ENCODE results near the gene CHN2. TPM values are rescaled to one million over a fixed set of nuclear protein-coding genes. Genes with fewer than 3 reads are reported as not detected.

CHN2 gene
- polyA plus RNA-seq, 1 donor, result 33.6 TPM

DNA sequence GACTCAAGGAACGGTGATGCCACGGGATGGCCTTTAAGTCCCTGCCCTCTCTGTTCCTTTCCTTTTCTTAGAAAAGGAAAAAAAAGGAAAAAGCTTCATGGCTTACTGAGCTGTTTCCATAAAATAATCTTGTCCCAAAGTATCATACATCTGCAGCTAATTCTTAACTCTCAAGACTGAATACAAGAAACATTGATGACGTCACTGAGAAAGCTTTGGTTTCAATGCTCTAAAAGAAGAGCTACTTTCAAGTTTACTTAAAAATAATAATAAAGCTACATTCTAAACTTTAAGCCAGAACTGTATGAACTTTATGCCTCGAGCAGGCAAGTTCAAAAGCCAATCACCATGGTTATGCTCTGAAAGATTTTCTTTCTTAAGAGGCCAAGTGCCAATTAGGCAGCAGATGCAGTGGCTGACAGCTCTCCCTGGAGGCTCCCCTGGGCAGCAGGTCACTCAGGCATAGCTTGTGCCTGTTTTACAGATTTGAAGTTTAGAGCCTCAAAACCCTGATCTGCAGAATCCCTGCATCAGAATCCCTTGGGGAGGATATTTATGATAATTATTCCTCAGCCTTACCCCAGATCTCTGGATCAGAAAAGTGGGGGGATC, 165.0 kb downstream of the CHN2 start:
- no peak for DNase-seq
- no CpG with 5 or more reads among the region's 4 CpGs for WGBS (ENCODE audit: insufficient coverage, low lambda C conversion rate)
- H3K4me3 ChIP-seq (ENCODE audit: low read length), result no peak overlapping the region
- no peak overlapping the region for H3K27ac ChIP-seq (ENCODE audit: low read length)
- no peaks in the 10 kb centered on the region for H3K36me3 ChIP-seq (ENCODE audit: control insufficient read depth, insufficient read depth, low read length)
- H3K9me3 ChIP-seq (ENCODE audit: control insufficient read depth, low read depth, low read length), result no peaks in the 10 kb centered on the region
- H3K4me1 ChIP-seq (ENCODE audit: control insufficient read depth, insufficient read depth, low read length), result no peaks in the 10 kb centered on the region
- no peaks in the 10 kb centered on the region for H3K27me3 ChIP-seq (ENCODE audit: control insufficient read depth, insufficient read depth, low read length)

GRCh38 chr7:29360633-29361625, 166.4 kb downstream of the CHN2 start:
- H3K27ac ChIP-seq (ENCODE audit: low read length), result no peak overlapping the region
- no peak overlapping the region for H3K4me3 ChIP-seq (ENCODE audit: low read length)
- DNase-seq, result peak in 1 of 2 donors; percentile 14
- no peaks in the 10 kb centered on the region for H3K27me3 ChIP-seq (ENCODE audit: control insufficient read depth, insufficient read depth, low read length)
- no peaks in the 10 kb centered on the region for H3K9me3 ChIP-seq (ENCODE audit: control insufficient read depth, low read depth, low read length)
- no peaks in the 10 kb centered on the region for H3K36me3 ChIP-seq (ENCODE audit: control insufficient read depth, insufficient read depth, low read length)
- WGBS (ENCODE audit: insufficient coverage, low lambda C conversion rate), result no CpG with 5 or more reads among the region's 13 CpGs
- no peaks in the 10 kb centered on the region for H3K4me1 ChIP-seq (ENCODE audit: control insufficient read depth, insufficient read depth, low read length)

DNA sequence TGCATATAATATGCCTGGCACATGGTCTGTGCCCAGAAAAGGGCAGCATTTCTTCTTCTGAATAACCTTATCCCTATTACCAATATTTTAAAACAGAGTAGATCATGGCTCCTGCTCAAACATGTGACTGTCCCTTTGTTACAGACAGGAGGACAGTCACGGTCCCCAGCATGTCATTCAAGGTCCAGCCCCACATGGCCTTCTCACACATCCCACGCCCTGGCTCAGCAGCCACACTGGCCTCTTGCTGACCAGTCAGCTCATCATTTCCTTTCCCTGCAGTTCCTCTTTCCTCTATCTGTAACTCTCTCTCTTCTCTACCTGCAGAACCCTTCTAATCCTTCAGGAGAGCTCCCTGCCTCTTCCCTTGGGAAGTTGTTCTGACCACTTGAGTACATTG, 167.8 kb downstream of the CHN2 start:
- H3K36me3 ChIP-seq (ENCODE audit: control insufficient read depth, insufficient read depth, low read length), result no peaks in the 10 kb centered on the region
- H3K4me3 ChIP-seq (ENCODE audit: low read length), result no peak overlapping the region
- DNase-seq, result no peak
- 100% methylated on average over 1 of the region's 2 CpGs for whole genome bisulfite sequencing (ENCODE audit: insufficient coverage, low lambda C conversion rate)
- H3K27ac ChIP-seq (ENCODE audit: low read length), result no peak overlapping the region
- H3K9me3 ChIP-seq (ENCODE audit: control insufficient read depth, low read depth, low read length), result no peaks in the 10 kb centered on the region
- no peaks in the 10 kb centered on the region for H3K4me1 ChIP-seq (ENCODE audit: control insufficient read depth, insufficient read depth, low read length)
- H3K27me3 ChIP-seq (ENCODE audit: control insufficient read depth, insufficient read depth, low read length), result no peaks in the 10 kb centered on the region

DNA sequence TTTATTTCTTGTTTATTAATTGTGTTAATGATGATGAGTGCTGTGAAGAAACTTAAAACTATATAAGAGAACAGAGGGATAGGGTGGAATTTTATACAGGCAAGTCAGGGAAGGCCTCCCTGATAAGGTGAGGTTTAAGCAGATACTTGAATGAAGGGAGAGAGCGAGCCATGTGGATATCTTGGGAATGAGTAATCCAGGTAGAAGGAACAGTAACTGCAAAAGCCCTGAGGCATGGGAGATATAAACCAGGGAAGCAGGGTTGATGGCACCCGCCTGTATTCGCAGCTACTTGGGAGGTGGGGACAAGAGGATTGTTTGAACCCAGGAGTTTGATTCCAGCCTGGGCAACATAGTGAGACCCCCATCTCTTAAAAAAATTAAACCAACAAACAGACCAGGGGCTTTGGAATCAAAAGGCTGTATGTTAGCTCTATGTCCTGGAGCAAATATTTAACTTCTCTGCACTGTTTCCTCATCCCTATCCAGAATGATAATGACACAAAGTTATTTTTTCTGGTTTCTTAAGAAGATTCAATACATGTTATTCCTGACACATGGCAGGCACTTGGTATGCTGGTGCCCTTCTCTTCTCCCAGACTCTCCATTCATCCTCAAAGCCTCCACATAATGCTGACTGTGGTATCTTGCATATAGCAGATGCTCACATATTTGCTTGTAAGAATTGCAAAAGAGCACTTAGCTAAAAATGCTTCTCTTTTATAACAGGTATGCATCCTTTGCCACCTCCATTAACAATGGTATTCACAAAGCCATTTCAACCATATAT, 169.3 kb downstream of the CHN2 start:
- no peak overlapping the region for H3K27ac ChIP-seq (ENCODE audit: low read length)
- WGBS (ENCODE audit: insufficient coverage, low lambda C conversion rate), result no CpG with 5 or more reads among the region's 3 CpGs
- no peaks in the 10 kb centered on the region for H3K9me3 ChIP-seq (ENCODE audit: control insufficient read depth, low read depth, low read length)
- no peaks in the 10 kb centered on the region for H3K4me1 ChIP-seq (ENCODE audit: control insufficient read depth, insufficient read depth, low read length)
- no peak overlapping the region for H3K4me3 ChIP-seq (ENCODE audit: low read length)
- DNase-seq, result no peak
- no peaks in the 10 kb centered on the region for H3K27me3 ChIP-seq (ENCODE audit: control insufficient read depth, insufficient read depth, low read length)
- no peaks in the 10 kb centered on the region for H3K36me3 ChIP-seq (ENCODE audit: control insufficient read depth, insufficient read depth, low read length)

DNA sequence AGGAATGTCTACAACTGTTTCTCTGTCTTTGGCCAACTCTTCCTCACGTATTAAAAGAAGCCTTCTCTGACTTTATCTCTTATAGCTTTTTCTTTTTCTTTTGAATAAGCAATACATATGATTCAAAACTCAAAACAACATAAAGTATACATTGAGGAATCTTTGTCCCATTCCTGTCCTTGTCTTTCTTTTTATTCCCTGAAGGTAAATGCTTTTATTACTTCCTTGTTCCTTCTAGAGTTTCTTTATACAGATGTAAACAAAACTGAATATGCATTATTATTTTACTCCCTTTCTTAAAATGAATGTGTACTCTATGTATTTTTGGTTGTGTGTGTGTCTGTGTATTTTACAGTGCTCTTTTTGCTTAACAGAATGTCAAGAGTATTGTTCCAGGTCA, 170.1 kb downstream of the CHN2 start:
- Histone ChIP-seq H3K27ac (ENCODE audit: low read length) (no peak overlapping the region), H3K4me3 (ENCODE audit: low read length) (no peak overlapping the region), H3K9me3 (ENCODE audit: control insufficient read depth, low read depth, low read length) (no peaks in the 10 kb centered on the region), H3K4me1 (ENCODE audit: control insufficient read depth, insufficient read depth, low read length) (peaks cover 2% of the 10 kb centered on the region), H3K36me3 (ENCODE audit: control insufficient read depth, insufficient read depth, low read length) (no peaks in the 10 kb centered on the region), H3K27me3 (ENCODE audit: control insufficient read depth, insufficient read depth, low read length) (no peaks in the 10 kb centered on the region)
- WGBS (ENCODE audit: insufficient coverage, low lambda C conversion rate), result 88% methylated on average over 1 of the region's 1 CpG
- no peak for DNase-seq

DNA sequence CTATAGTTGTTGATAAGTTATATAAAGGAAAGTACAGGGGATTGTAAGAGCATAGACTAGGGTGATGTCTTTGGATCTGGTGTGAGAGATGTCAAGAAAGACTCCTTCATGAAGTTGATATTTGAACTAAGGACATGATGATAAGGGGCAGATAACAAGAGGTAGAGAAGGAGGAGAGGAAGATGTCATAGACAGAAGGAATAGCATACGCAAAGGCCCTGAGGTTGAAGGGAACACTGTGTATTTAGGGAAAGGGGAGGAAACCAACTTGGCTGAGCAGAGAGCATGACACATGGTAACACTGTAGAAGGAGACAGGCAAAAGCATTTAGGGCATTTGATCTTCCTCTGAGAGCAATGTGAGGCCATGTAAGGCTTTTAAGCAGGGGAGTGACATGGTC, 170.8 kb downstream of the CHN2 start:
- Histone ChIP-seq H3K4me3 (ENCODE audit: low read length) (no peak overlapping the region), H3K4me1 (ENCODE audit: control insufficient read depth, insufficient read depth, low read length) (peaks cover 10% of the 10 kb centered on the region), H3K27ac (ENCODE audit: low read length) (no peak overlapping the region), H3K27me3 (ENCODE audit: control insufficient read depth, insufficient read depth, low read length) (no peaks in the 10 kb centered on the region), H3K36me3 (ENCODE audit: control insufficient read depth, insufficient read depth, low read length) (no peaks in the 10 kb centered on the region), H3K9me3 (ENCODE audit: control insufficient read depth, low read depth, low read length) (no peaks in the 10 kb centered on the region)
- no peak for DNase-seq
- 86% methylated on average over 1 of the region's 1 CpG for WGBS (ENCODE audit: insufficient coverage, low lambda C conversion rate)

- H3K4me3 ChIP-seq (ENCODE audit: low read length), result no peak overlapping the region
- no peak overlapping the region for H3K27ac ChIP-seq (ENCODE audit: low read length)
- no peaks in the 10 kb centered on the region for H3K9me3 ChIP-seq (ENCODE audit: control insufficient read depth, low read depth, low read length)
- H3K4me1 ChIP-seq (ENCODE audit: control insufficient read depth, insufficient read depth, low read length), result peaks cover 22% of the 10 kb centered on the region
- 100% methylated on average over 1 of the region's 3 CpGs for WGBS (ENCODE audit: insufficient coverage, low lambda C conversion rate)
- DNase-seq, result no peak
- no peaks in the 10 kb centered on the region for H3K36me3 ChIP-seq (ENCODE audit: control insufficient read depth, insufficient read depth, low read length)
- no peaks in the 10 kb centered on the region for H3K27me3 ChIP-seq (ENCODE audit: control insufficient read depth, insufficient read depth, low read length)
Observed at GRCh38 chr7:29367784-29368183, 173.2 kb downstream of the CHN2 start.

GRCh38 chr7:29369909-29370488, 175.4 kb downstream of the CHN2 start:
- Histone ChIP-seq H3K27me3 (ENCODE audit: control insufficient read depth, insufficient read depth, low read length) (no peaks in the 10 kb centered on the region), H3K4me3 (ENCODE audit: low read length) (no peak overlapping the region), H3K36me3 (ENCODE audit: control insufficient read depth, insufficient read depth, low read length) (no peaks in the 10 kb centered on the region), H3K27ac (ENCODE audit: low read length) (peak overlapping the region; percentile 38), H3K4me1 (ENCODE audit: control insufficient read depth, insufficient read depth, low read length) (peaks cover 22% of the 10 kb centered on the region), H3K9me3 (ENCODE audit: control insufficient read depth, low read depth, low read length) (no peaks in the 10 kb centered on the region)
- no peak for DNase-seq
- 61% methylated on average over 3 of the region's 8 CpGs for whole genome bisulfite sequencing (ENCODE audit: insufficient coverage, low lambda C conversion rate)

DNA sequence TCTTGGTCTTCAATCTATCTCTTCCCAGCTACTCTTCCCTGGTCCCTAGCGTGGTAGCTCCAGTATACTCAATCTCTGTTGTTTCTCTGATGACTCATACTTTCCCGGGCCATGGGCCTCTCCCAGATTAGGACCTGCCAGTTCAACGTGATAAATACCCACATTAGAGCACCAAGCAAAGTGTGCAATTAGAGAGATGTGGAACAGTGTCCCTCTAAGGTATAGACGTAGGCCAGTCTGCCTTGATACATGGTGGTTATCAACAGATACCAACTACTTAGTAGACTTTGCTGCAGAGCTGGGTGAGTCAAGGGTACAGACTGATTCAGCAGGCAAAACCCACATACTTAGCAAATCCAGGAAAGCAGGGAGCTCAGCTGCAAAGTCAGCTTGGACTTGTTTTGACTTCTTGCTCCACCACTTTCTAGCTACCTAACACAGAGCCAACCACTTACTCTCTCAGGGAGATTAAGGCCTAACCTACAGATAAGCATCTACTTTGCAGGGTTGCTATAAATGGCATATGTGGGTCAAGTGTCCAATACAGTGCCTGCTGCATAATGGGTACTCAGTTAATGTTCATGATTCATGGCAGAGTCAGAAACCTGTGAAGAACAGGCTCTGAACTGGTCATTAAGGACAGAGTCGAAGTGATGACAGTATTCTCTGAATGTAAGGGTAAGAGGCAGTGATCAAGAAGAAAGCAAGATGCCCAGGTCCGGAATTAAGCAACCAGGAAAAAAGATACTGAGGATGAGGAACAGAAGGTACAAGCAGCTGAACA, 176.1 kb downstream of the CHN2 start:
- 25% methylated on average over 1 of the region's 6 CpGs for WGBS (ENCODE audit: insufficient coverage, low lambda C conversion rate)
- no peaks in the 10 kb centered on the region for H3K36me3 ChIP-seq (ENCODE audit: control insufficient read depth, insufficient read depth, low read length)
- peak overlapping the region; percentile 38 for H3K27ac ChIP-seq (ENCODE audit: low read length)
- peaks cover 27% of the 10 kb centered on the region for H3K4me1 ChIP-seq (ENCODE audit: control insufficient read depth, insufficient read depth, low read length)
- no peak overlapping the region for H3K4me3 ChIP-seq (ENCODE audit: low read length)
- no peaks in the 10 kb centered on the region for H3K27me3 ChIP-seq (ENCODE audit: control insufficient read depth, insufficient read depth, low read length)
- peak; percentile 50 to 85 for DNase-seq
- no peaks in the 10 kb centered on the region for H3K9me3 ChIP-seq (ENCODE audit: control insufficient read depth, low read depth, low read length)

All from large intestine (tissue), 3 donors.